IMR-90 (cell line): Measurements from ENCODE around the gene CEP20. TPM values are rescaled to one million over a fixed set of nuclear protein-coding genes. Genes with fewer than 3 reads are reported as not detected.

Experiments
- ATAC-seq: fragments of 200-7000 bp; cut with Tn5 transposase; 2 replicates; pipeline ENCODE4 v1.9.1; 2020; ENCODE audit warnings: low read depth, mild to moderate bottlenecking, moderate library complexity
- BruUV-seq: library from RNA; stranded (reverse); fragments of 400-500 nt; replicated peaks from 2 replicates; lab custom pipeline; 2021; lab: Mats Ljungman, UMichigan
- CTCF ChIA-PET: fragments of 300-600 bp; formaldehyde crosslinking; extraction: SDS; loops from one replicate; lab custom pipeline; 2021; ENCODE audit warnings: antibody characterized with exemption; lab: Yijun Ruan, JAX
- POLR2A ChIA-PET: fragments of 300-600 bp; sonication (Branson Sonifier 250); formaldehyde crosslinking; loops from one replicate; lab custom pipeline; 2022; ENCODE audit warnings: antibody characterized with exemption; ENCODE audit not compliant: unreplicated experiment; lab: Charles Lee
- DNase-seq: peaks from one replicate; pipeline ENCODE4 v3.0.0; 2013
- H2AFZ ChIP-seq: replicated peaks from 2 replicates; pipeline ENCODE3; 2013; ENCODE audit warnings: low read length, mild to moderate bottlenecking; ENCODE audit not compliant: poor library complexity
- H2AK5ac ChIP-seq: 2 replicates; pipeline ENCODE4 v1.6.1; 2013; ENCODE audit warnings: low read depth, low read length, inconsistent platforms
- H2AK9ac ChIP-seq: replicated peaks from 2 replicates; pipeline ENCODE3; 2013; ENCODE audit warnings: mild to moderate bottlenecking, low read depth, low read length, moderate library complexity; ENCODE audit not compliant: poor library complexity
- H2BK120ac ChIP-seq: 2 replicates; pipeline ENCODE4 v1.6.1; 2013; ENCODE audit warnings: low read depth, low read length, inconsistent platforms
- H2BK15ac ChIP-seq: 3 replicates; pipeline ENCODE4 v1.6.1; 2013; ENCODE audit warnings: low read depth, low read length, inconsistent platforms
- H2BK20ac ChIP-seq: 2 replicates; pipeline ENCODE4 v1.6.1; 2013; ENCODE audit warnings: low read depth, mild to moderate bottlenecking, inconsistent platforms, low read length, moderate library complexity
- H2BK5ac ChIP-seq: 2 replicates; pipeline ENCODE4 v1.6.1; 2013; ENCODE audit warnings: mild to moderate bottlenecking, low read depth, low read length, inconsistent platforms; ENCODE audit not compliant: poor library complexity, severe bottlenecking
- H3K14ac ChIP-seq: replicated peaks from 2 replicates; pipeline ENCODE4 v1.6.1; 2013; ENCODE audit warnings: low read depth, low read length, inconsistent platforms
- H3K18ac ChIP-seq: 2 replicates; pipeline ENCODE4 v1.6.1; 2013; ENCODE audit warnings: low read depth, low read length, control low read depth
- H3K23ac ChIP-seq: 2 replicates; pipeline ENCODE4 v1.6.1; 2013; ENCODE audit warnings: low read depth, low read length, inconsistent platforms
- H3K27ac ChIP-seq: 2 replicates; pipeline ENCODE4 v1.5.1; 2013; ENCODE audit warnings: mild to moderate bottlenecking, control low read depth, low read length; ENCODE audit not compliant: insufficient read depth
- H3K27me3 ChIP-seq: 2 replicates; pipeline ENCODE4 v1.6.1; 2013; ENCODE audit warnings: low read length; ENCODE audit not compliant: control insufficient read depth, insufficient read depth
- H3K36me3 ChIP-seq: 2 replicates; pipeline ENCODE4 v1.6.1; 2013; ENCODE audit warnings: low read length, mixed read lengths; ENCODE audit not compliant: control insufficient read depth, insufficient read depth
- H3K4ac ChIP-seq: 2 replicates; pipeline ENCODE4 v1.6.1; 2013; ENCODE audit warnings: low read depth, low read length, inconsistent platforms
- H3K4me1 ChIP-seq: 2 replicates; pipeline ENCODE4 v1.6.1; 2013; ENCODE audit warnings: low read length, mixed read lengths; ENCODE audit not compliant: control insufficient read depth, insufficient read depth
- H3K4me2 ChIP-seq: 2 replicates; pipeline ENCODE4 v1.6.1; 2013; ENCODE audit warnings: low read depth, mild to moderate bottlenecking, control low read depth, low read length, moderate library complexity
- H3K4me3 ChIP-seq: 2 replicates; pipeline ENCODE4 v1.5.1; 2013; ENCODE audit warnings: low read depth, mild to moderate bottlenecking, control low read depth, low read length, moderate library complexity; ENCODE audit not compliant: insufficient read depth
- H3K56ac ChIP-seq: 2 replicates; pipeline ENCODE4 v1.6.1; 2013; ENCODE audit warnings: low read length, inconsistent platforms; ENCODE audit not compliant: insufficient read depth; ENCODE audit errors: extremely low read depth
- H3K79me1 ChIP-seq, 2 experiments: 2 replicates each; pipeline ENCODE4 v1.6.1; 2013; ENCODE audit warnings: low read length in 2 of 2, inconsistent platforms in 1 of 2, low read depth in 1 of 2
- H3K9ac ChIP-seq: 2 replicates; pipeline ENCODE4 v1.6.1; 2013; ENCODE audit warnings: low read depth, low read length, control low read depth
- H3K9me1 ChIP-seq: 2 replicates; pipeline ENCODE4 v1.6.1; 2013; ENCODE audit warnings: low read length, inconsistent platforms; ENCODE audit not compliant: insufficient read depth
- H3K9me3 ChIP-seq: 2 replicates; pipeline ENCODE4 v1.6.1; 2013; ENCODE audit warnings: low read length; ENCODE audit not compliant: control insufficient read depth, insufficient read depth
- H4K20me1 ChIP-seq: 2 replicates; pipeline ENCODE4 v1.6.1; 2013; ENCODE audit warnings: low read length, inconsistent platforms; ENCODE audit not compliant: insufficient read depth
- H4K5ac ChIP-seq: 2 replicates; pipeline ENCODE4 v1.6.1; 2013; ENCODE audit warnings: mild to moderate bottlenecking, low read depth, low read length, control low read depth
- H4K8ac ChIP-seq, 2 experiments: 2 replicates each; pipeline ENCODE4 v1.6.1; 2013; ENCODE audit warnings: low read depth in 2 of 2, low read length in 2 of 2, control low read depth in 1 of 2, inconsistent platforms in 1 of 2
- H4K91ac ChIP-seq: 2 replicates; pipeline ENCODE4 v1.6.1; 2013; ENCODE audit warnings: low read depth, low read length, inconsistent platforms; ENCODE audit not compliant: insufficient read depth
- RFX5 ChIP-seq: IDR thresholded peaks from 2 replicates; pipeline ENCODE4 v1.8.0; 2012; ENCODE audit warnings: low read depth, mild to moderate bottlenecking, low read length, moderate library complexity
- SMC3 ChIP-seq: fragments of 150-350 bp; IDR thresholded peaks from 2 replicates; pipeline ENCODE4 v1.6.1; 2016; ENCODE audit warnings: low read depth, mild to moderate bottlenecking, antibody characterized with exemption, low read length, moderate library complexity
- whole genome bisulfite sequencing, 2 experiments: methylation state at CpG; one replicate each; pipeline versions ENCODE4 v1.1.5 to v1.1.7; 2013; ENCODE audit warnings: missing lambda C conversion rate in 2 of 2; ENCODE audit not compliant: insufficient read length in 1 of 2; ENCODE audit errors: extremely low coverage in 2 of 2; 5-methylcytosine and 5-hydroxymethylcytosine counted together
- dilution Hi-C: fragments of 300-500 bp; cut with HindIII; formaldehyde crosslinking; loops from one replicate; pipeline ENCODE4 v1.14.3; 2018; ENCODE audit warnings: low sequenced_read_pairs; ENCODE audit not compliant: unreplicated experiment
- in situ Hi-C: fragments of 300-500 bp; cut with MboI; formaldehyde crosslinking; loops from 3 replicates; pipeline ENCODE4 v1.14.3; 2019; ENCODE audit warnings: low sequenced_read_pairs, inconsistent platforms, mixed read lengths
- intact Hi-C: fragments of 100-400 bp; cut with micrococcal nuclease; formaldehyde crosslinking; loops from 2 replicates; pipeline ENCODE4 v1.10.0; 2022
- polyA plus RNA-seq, 3 experiments: library from polyadenylated mRNA; depleted of rRNA; stranded (reverse); fragments of >200 nt; gene quantifications; 2 replicates each; pipeline ENCODE4 v1.2.3, GENCODE V29; 2012; ENCODE audit warnings: low replicate concordance in 1 of 3
- total RNA-seq: library from RNA; depleted of rRNA; stranded (reverse); fragments of >200 nt; gene quantifications from 2 replicates; pipeline ENCODE4 v1.2.3, GENCODE V29; 2012

The CEP20 gene
- total and polyA plus RNA-seq, 2 of the 4 experiments (the other 2 are of a cell fraction): 28.8 to 40.1 TPM

- dilution Hi-C loops: no loop called here
- Histone ChIP-seq H3K4me3 (no peak overlapping the region), H2AK5ac (no peak overlapping the region), H2BK20ac (no peak overlapping the region), H4K8ac (no peak overlapping the region), H3K4me1 (peaks cover 8% of the 10 kb centered on the region), H3K9me3 (no peaks in the 10 kb centered on the region), H2AFZ (no peak overlapping the region), H3K4ac (no peak overlapping the region), H3K27ac (no peak overlapping the region), H3K27me3 (peaks cover 30% of the 10 kb centered on the region), H4K20me1 (no peaks in the 10 kb centered on the region), H3K9ac (no peak overlapping the region), H3K4me2 (no peak overlapping the region), H3K14ac (no peak overlapping the region), H4K91ac (no peak overlapping the region), H3K18ac (no peak overlapping the region), H3K23ac (no peak overlapping the region), H3K79me1 (no peaks in the 10 kb centered on the region), H2BK120ac (no peak overlapping the region), H4K5ac (no peak overlapping the region), H3K36me3 (no peaks in the 10 kb centered on the region), H2BK15ac (no peak overlapping the region), H3K9me1 (no peaks in the 10 kb centered on the region; the same call in 1 of the 2 replicates), H2AK9ac (no peak overlapping the region), H2BK5ac (no peak overlapping the region), H3K56ac (no peak overlapping the region)
- no peak for ATAC-seq
- WGBS, 2 experiments: 39% methylated on average over 5 of the region's 15 CpGs; no CpG with 5 or more reads in 1 of the 2 experiments
- BruUV-seq: no TSS peak
- POLR2A ChIA-PET: no interaction called here
- intact Hi-C loops: no loop called here
- CTCF ChIA-PET: interaction anchor here (0.6 to 0.7 kb wide), 2 partner anchors 9 to 1776 kb away, joined by 3 to 4 read pairs; no protein-coding TSS in a partner anchor
- in situ Hi-C loops: no loop called here
- TF ChIP-seq RFX5: no peak
- no peak for TF ChIP-seq SMC3
- DNase-seq: no peak
These were observed 33.3 kb downstream of the CEP20 start for GRCh38 chr16:15854906-15855703.
